PC-9 (cell line): Measurements from ENCODE around the gene EFCAB9.

Experiments used
- CTCF ChIP-seq: fragments of 200-600 bp; sonication (generic); conservative IDR thresholded peaks from 2 replicates; pipeline ENCODE4 v1.6.1; 2017; ENCODE audit warnings: mixed run types, antibody characterized with exemption, mild to moderate bottlenecking, moderate library complexity
- EZH2 ChIP-seq: fragments of 200-600 bp; sonication (generic); IDR thresholded peaks from 2 replicates; pipeline ENCODE4 v1.8.0; 2017; ENCODE audit warnings: antibody characterized with exemption, low read depth

- TF ChIP-seq CTCF: no peak
- TF ChIP-seq EZH2: no peak
Measured at GRCh38 chr5:172153695-172154094, 40.3 kb upstream of the EFCAB9 start.
